GM23248 (cell line): ENCODE data around the gene FA2H. TPM values are rescaled to one million over a fixed set of nuclear protein-coding genes. Genes with fewer than 3 reads are reported as not detected.

Source experiments
- DNase-seq: peaks from one replicate; pipeline ENCODE4 v3.0.0-alpha.2; 2015
- H2AFZ ChIP-seq: fragments of 200-600 bp; sonication (generic); 2 replicates; pipeline ENCODE4 v1.6.1; 2016; ENCODE audit warnings: antibody characterized with exemption
- H3F3A ChIP-seq: fragments of 200-600 bp; sonication (generic); 2 replicates; pipeline ENCODE4 v1.6.1; 2016; ENCODE audit warnings: mild to moderate bottlenecking, antibody characterized with exemption, mixed run types; ENCODE audit not compliant: insufficient read depth
- H3K27ac ChIP-seq: fragments of 200-600 bp; sonication (generic); 2 replicates; pipeline ENCODE4 v1.5.1; 2016; ENCODE audit warnings: mild to moderate bottlenecking
- H3K27me3 ChIP-seq: fragments of 200-600 bp; sonication (generic); replicated peaks from 2 replicates; pipeline ENCODE4 v1.6.1; 2016; ENCODE audit warnings: mild to moderate bottlenecking; ENCODE audit not compliant: insufficient read depth
- H3K36me3 ChIP-seq: fragments of 200-600 bp; sonication (generic); 2 replicates; pipeline ENCODE4 v1.6.1; 2016; ENCODE audit warnings: low read depth, mild to moderate bottlenecking
- H3K4me1 ChIP-seq: fragments of 200-600 bp; sonication (generic); 2 replicates; pipeline ENCODE4 v1.6.1; 2016; ENCODE audit warnings: mild to moderate bottlenecking; ENCODE audit not compliant: insufficient read depth
- H3K4me2 ChIP-seq: fragments of 200-600 bp; sonication (generic); one replicate; pipeline ENCODE4 v1.6.1; 2016; ENCODE audit warnings: mild to moderate bottlenecking; ENCODE audit not compliant: unreplicated experiment
- H3K4me3 ChIP-seq: fragments of 200-600 bp; sonication (generic); 2 replicates; pipeline ENCODE4 v1.5.1; 2016; ENCODE audit warnings: mild to moderate bottlenecking
- H3K79me2 ChIP-seq: fragments of 200-600 bp; sonication (generic); 2 replicates; pipeline ENCODE4 v1.6.1; 2016; ENCODE audit warnings: mild to moderate bottlenecking; ENCODE audit not compliant: insufficient read depth
- H3K9ac ChIP-seq: fragments of 200-600 bp; sonication (generic); 2 replicates; pipeline ENCODE4 v1.6.1; 2016; ENCODE audit warnings: mild to moderate bottlenecking
- H3K9me2 ChIP-seq: fragments of 200-600 bp; sonication (generic); 2 replicates; pipeline ENCODE4 v1.6.1; 2016; ENCODE audit warnings: mixed run types, mild to moderate bottlenecking, moderate library complexity; ENCODE audit not compliant: insufficient read depth
- H3K9me3 ChIP-seq: fragments of 200-600 bp; sonication (generic); one replicate; pipeline ENCODE4 v1.6.1; 2017; ENCODE audit warnings: low read depth
- H4K20me1 ChIP-seq: fragments of 200-600 bp; sonication (generic); 2 replicates; pipeline ENCODE4 v1.6.0; 2016; ENCODE audit not compliant: insufficient read depth
- EZH2 ChIP-seq: fragments of 200-600 bp; sonication (generic); IDR thresholded peaks from 2 replicates; pipeline ENCODE4 v1.6.1; 2018; ENCODE audit warnings: antibody characterized with exemption, mild to moderate bottlenecking; ENCODE audit not compliant: insufficient read depth, poor library complexity, severe bottlenecking
- EZH2phosphoT487 ChIP-seq: fragments of 200-600 bp; sonication (generic); IDR thresholded peaks from 2 replicates; pipeline ENCODE4 v1.6.1; 2018; ENCODE audit warnings: antibody characterized with exemption, moderate library complexity, mild to moderate bottlenecking, low read depth; ENCODE audit not compliant: insufficient read depth
- WGBS, 2 experiments: methylation state at CpG; one replicate each; pipeline ENCODE4 v1.1.6; 2015 to 2017; ENCODE audit warnings: low lambda C conversion rate in 2 of 2, low coverage in 1 of 2; ENCODE audit errors: missing lambda C conversion rate in 2 of 2; 5-methylcytosine and 5-hydroxymethylcytosine counted together
- in situ Hi-C: fragments of 300-500 bp; cut with MboI; formaldehyde crosslinking; loops from 2 replicates; pipeline ENCODE4 v1.15.0; 2020
- polyA plus RNA-seq: library from polyadenylated mRNA; unstranded; fragments of >200 nt; fragmentation: Nextera tagmentation; extraction: Ambion mirVana; gene quantifications from 2 replicates; pipeline ENCODE4 v1.2.1, GENCODE V29; 2016
- total RNA-seq: library from RNA; depleted of rRNA; stranded (reverse); fragments of >200 nt; shearing (Covaris generic); gene quantifications from 2 replicates; pipeline ENCODE4 v1.2.3, GENCODE V29; 2014

Gene FA2H
- total and polyA plus RNA-seq, 2 experiments from 2014 or later = not detected

- H3K36me3 ChIP-seq = no peaks in the 10 kb centered on the region
- no peaks in the 10 kb centered on the region for H3K79me2 ChIP-seq
- no peak overlapping the region for H3K9ac ChIP-seq
- no peak overlapping the region for H3K4me3 ChIP-seq
- H3K27me3 ChIP-seq = no peaks in the 10 kb centered on the region
- no peak overlapping the region for H3K27ac ChIP-seq
- no peaks in the 10 kb centered on the region for H3K9me3 ChIP-seq
- H2AFZ ChIP-seq = no peak overlapping the region
- WGBS, 2 experiments = 77 to 87% methylated on average over 9 to 11 of the region's 11 CpGs
- H3K9me2 ChIP-seq = no peaks in the 10 kb centered on the region
- no peaks in the 10 kb centered on the region for H3F3A ChIP-seq
- DNase-seq = no peak
- H3K4me1 ChIP-seq = peaks cover 8% of the 10 kb centered on the region
- no peaks in the 10 kb centered on the region for H4K20me1 ChIP-seq
- in situ Hi-C loops = no loop called here
- TF ChIP-seq EZH2phosphoT487 (no peak), EZH2 (no peak)
- no peak overlapping the region for H3K4me2 ChIP-seq
These were observed 52.9 kb downstream of the FA2H start for GRCh38 chr16:74721716-74722115.

GRCh38 chr16:74720579-74720978 is 54.0 kb downstream of the FA2H start:
- TF ChIP-seq EZH2phosphoT487 = no peak
- Histone ChIP-seq H3F3A (no peaks in the 10 kb centered on the region), H3K36me3 (no peaks in the 10 kb centered on the region), H3K27ac (no peak overlapping the region), H3K4me2 (no peak overlapping the region), H3K9ac (no peak overlapping the region), H3K27me3 (no peaks in the 10 kb centered on the region), H3K4me1 (peaks cover 8% of the 10 kb centered on the region), H2AFZ (no peak overlapping the region), H3K9me2 (no peaks in the 10 kb centered on the region), H3K9me3 (no peaks in the 10 kb centered on the region), H3K79me2 (no peaks in the 10 kb centered on the region), H4K20me1 (no peaks in the 10 kb centered on the region), H3K4me3 (no peak overlapping the region)
- 47 to 49% methylated on average over 5 of the region's 5 CpGs for WGBS, 2 experiments
- no peak for DNase-seq
- in situ Hi-C loops = no loop called here

- TF ChIP-seq EZH2phosphoT487 = no peak
- TF ChIP-seq EZH2 = no peak
- WGBS, 2 experiments = 68 to 72% methylated on average over 25 to 27 of the region's 27 CpGs
- no peaks in the 10 kb centered on the region for H3K9me3 ChIP-seq
- no peak overlapping the region for H3K9ac ChIP-seq
- H3K9me2 ChIP-seq = no peaks in the 10 kb centered on the region
- in situ Hi-C loops = no loop called here
- H4K20me1 ChIP-seq = no peaks in the 10 kb centered on the region
- H3K79me2 ChIP-seq = no peaks in the 10 kb centered on the region
- H3F3A ChIP-seq = no peaks in the 10 kb centered on the region
- no peak overlapping the region for H3K27ac ChIP-seq
- H3K4me2 ChIP-seq = no peak overlapping the region
- no peaks in the 10 kb centered on the region for H3K27me3 ChIP-seq
- no peak overlapping the region for H3K4me3 ChIP-seq
- H2AFZ ChIP-seq = no peak overlapping the region
- H3K36me3 ChIP-seq = no peaks in the 10 kb centered on the region
- no peak for DNase-seq
- H3K4me1 ChIP-seq = no peaks in the 10 kb centered on the region
These were observed 55.6 kb downstream of the FA2H start for GRCh38 chr16:74718741-74719610.

- Histone ChIP-seq H3F3A (no peaks in the 10 kb centered on the region), H3K27me3 (no peaks in the 10 kb centered on the region), H3K4me3 (no peak overlapping the region), H3K4me1 (no peaks in the 10 kb centered on the region), H4K20me1 (no peaks in the 10 kb centered on the region), H3K9me3 (no peaks in the 10 kb centered on the region), H3K9ac (no peak overlapping the region), H3K36me3 (no peaks in the 10 kb centered on the region), H2AFZ (no peak overlapping the region), H3K27ac (no peak overlapping the region), H3K79me2 (no peaks in the 10 kb centered on the region), H3K9me2 (no peaks in the 10 kb centered on the region), H3K4me2 (no peak overlapping the region)
- in situ Hi-C loops = no loop called here
- WGBS, 2 experiments = 63 to 66% methylated on average over 13 of the region's 13 CpGs
- TF ChIP-seq EZH2 = no peak
- no peak for TF ChIP-seq EZH2phosphoT487
- no peak for DNase-seq
These were observed 56.5 kb downstream of the FA2H start for GRCh38 chr16:74718140-74718539.

GRCh38 chr16:74717367-74717766 is 57.3 kb downstream of the FA2H start:
- WGBS, 2 experiments = 51 to 52% methylated on average over 7 of the region's 7 CpGs
- DNase-seq = no peak

More at GRCh38 chr16:74717367-74717766, 57.3 kb downstream of the FA2H start:
- Histone ChIP-seq H3K79me2 (no peaks in the 10 kb centered on the region), H3K4me3 (no peak overlapping the region), H2AFZ (no peak overlapping the region), H4K20me1 (no peaks in the 10 kb centered on the region), H3K9me3 (no peaks in the 10 kb centered on the region), H3K9ac (no peak overlapping the region), H3K27ac (no peak overlapping the region), H3K27me3 (peaks cover 6% of the 10 kb centered on the region), H3K9me2 (no peaks in the 10 kb centered on the region), H3F3A (no peaks in the 10 kb centered on the region), H3K36me3 (no peaks in the 10 kb centered on the region), H3K4me1 (no peaks in the 10 kb centered on the region), H3K4me2 (no peak overlapping the region)
- in situ Hi-C loops = no loop called here
- TF ChIP-seq EZH2phosphoT487 = no peak
- no peak for TF ChIP-seq EZH2
